Bone marrow (tissue), 2 donors: ENCODE results near the gene CTIF.

Experiments used
- DNase-seq, 2 donors: peaks; one replicate each; lab custom pipeline; 2025; lab: John Stamatoyannopoulos, UW

CTIF gene

GRCh38 chr18:48789259-48789812 lies 250.5 kb downstream of the CTIF start:
- no peak for DNase-seq

GRCh38 chr18:48790226-48790863 lies 251.5 kb downstream of the CTIF start:
- DNase-seq: no peak

GRCh38 chr18:48790869-48791635 lies 252.2 kb downstream of the CTIF start:
- DNase-seq: no peak

- DNase-seq: no peak
These were observed 252.8 kb downstream of the CTIF start for GRCh38 chr18:48791636-48792105.

DNA sequence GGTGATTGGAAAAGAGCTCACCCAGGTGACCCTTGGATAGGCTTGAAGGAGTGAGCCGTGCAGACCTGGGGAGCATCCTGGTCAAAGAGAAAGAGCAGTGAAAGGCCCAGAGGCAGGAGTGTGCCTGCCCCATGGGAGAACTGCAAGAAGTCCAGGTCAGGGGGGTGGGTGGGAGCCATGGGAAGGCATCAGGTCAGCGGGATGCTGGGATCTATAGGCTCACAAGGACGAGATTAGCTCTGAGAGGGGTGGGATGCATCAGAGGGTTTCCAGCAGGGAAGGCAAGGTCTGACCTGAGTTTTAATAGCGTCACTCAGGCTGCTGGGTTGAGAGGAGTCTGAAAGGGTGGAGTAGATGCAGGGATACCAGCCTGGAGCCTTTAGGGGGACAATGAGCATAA lies 253.3 kb downstream of the CTIF start:
- no peak for DNase-seq

DNA sequence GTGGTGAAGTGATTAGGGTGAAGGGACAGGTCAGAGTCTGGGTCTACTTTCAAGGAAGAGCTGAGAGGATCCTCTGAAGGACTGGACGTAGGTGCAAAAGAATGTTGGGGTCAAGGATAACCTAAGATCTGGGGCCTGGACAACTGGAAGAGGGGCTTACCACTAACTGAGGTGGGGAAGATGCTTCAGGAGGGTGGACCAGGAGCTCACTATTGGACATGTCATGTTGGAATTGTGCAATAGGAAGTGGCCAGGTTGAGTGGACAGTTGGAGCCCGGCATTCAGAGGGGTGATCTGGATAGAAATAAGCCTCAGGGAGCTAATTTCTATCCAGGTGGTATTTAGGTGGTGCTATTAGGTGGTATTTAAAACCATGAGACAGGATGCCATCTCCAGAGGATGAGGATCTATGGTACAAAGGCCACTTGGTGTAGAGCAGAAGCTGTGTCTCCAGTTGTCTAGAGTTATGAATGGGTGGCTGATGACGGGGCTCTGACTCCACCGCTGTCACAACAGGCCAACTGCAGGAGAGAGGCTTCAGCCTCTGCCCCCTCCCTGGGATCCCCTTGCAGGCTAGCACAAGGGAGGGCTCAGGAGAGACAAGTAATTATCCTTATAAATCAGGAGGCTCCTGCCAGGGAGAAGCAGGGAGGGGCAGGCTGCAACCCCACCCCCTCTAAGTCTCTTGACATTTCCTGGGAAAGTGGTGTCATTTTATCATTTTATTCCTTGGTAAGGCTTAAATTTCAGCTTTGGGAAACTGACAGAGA lies 254.0 kb downstream of the CTIF start:
- DNase-seq: no peak

DNA sequence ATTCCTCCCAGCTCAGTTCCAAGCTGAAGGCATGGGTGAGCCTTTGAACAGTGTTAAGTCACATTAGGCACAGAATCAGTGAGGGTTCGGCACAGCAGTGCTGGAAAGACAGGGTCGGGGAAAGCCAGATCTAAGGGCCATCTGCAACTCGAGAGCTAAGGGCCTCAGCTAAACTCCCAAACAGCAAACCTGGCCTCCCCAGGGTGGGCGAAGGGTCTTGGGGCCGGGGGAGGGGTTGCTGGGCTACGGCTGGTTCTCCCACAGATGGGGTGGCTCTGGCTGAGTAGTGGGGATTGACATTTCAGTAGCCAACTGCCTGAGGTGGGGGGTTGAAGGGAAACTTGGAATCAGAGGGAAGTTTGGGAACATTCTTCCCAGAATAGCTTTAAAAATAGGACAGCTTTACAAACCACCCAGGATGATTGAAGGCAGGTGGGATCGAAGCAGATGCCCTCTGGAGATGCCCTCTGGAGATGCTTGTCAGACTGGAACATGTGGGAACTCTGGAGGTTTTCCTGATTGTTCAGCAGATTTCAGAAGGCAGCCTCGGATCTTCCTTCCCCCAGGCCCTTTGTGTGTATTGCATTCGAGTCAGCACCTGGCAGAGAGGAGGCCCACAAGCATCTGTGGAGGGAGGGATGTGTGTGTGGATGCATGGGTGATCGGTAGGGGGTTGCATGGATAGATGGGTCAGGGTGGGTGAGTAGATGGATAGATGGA lies 255.6 kb downstream of the CTIF start:
- no peak for DNase-seq

- DNase-seq: no peak
These were observed 256.9 kb downstream of the CTIF start for GRCh38 chr18:48795696-48796095.

GRCh38 chr18:48796491-48797205 lies 257.8 kb downstream of the CTIF start:
- DNase-seq: no peak

- DNase-seq: no peak
These were observed 259.0 kb downstream of the CTIF start for GRCh38 chr18:48797841-48798255.

DNA sequence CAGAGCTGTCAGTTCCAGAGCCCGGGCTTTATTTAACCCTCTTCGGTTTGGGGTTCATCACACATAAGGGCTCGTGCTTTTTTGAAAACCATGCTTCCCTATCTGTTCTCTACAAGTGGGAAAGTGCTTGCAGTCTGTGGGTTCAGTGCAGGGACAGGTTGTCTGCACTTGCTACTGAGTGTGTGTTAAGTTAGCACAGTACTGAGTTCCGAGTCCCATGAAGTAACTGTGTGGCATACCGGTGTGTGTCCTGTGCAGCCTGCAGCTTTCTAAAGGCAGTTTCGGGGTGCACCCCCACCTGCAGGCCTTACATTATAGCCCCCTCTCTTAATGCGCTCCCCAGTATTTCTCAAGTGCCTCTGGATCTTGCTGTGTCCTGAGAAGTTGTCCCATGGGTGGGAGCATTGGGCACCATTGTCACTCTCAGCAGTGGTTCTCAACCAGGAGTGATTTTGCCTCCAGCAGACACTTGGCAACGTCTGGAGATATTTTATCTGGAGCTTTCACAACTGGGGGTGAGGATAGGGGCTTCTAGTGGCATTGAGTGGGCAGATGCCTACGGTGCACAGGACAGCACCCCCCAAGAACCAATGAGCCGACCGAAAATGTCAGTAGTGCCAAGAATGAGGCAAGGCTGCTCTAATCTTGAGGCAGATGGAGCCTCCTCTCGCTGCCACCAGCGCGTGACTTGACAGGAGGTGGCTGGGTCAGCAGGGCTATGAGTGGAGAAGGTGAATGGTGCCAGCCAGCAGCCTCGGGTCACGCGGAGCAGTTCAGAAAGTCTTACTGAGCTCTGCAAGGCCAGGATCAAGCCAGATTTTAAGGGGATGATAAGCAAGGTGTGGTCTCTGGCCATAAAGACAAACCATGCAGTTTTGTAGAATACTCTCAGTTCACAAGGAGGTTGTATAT lies 259.8 kb downstream of the CTIF start:
- DNase-seq: no peak

GRCh38 chr18:48799724-48800315 lies 261.0 kb downstream of the CTIF start:
- DNase-seq: no peak

DNA sequence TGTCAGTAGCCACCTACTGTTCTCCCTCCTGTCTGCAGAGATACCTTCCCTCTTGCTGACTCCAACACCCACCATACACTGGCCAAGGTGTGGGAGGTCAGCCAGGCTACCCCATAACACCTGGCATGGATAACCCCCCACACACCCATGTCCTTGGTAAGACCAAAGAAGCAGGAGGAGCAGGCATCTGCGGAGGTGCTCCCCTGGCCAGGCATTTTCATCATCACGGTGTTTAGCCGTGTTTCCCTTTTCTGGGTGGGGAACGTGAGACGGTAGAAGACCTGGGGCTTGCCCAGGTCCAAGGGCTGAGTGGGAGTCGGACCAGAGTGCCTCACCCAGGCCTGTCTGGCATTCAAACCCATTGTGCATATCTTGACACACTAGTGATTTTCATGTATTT lies 261.6 kb downstream of the CTIF start:
- no peak for DNase-seq

GRCh38 chr18:48800876-48801727 lies 262.3 kb downstream of the CTIF start:
- DNase-seq: no peak

DNA sequence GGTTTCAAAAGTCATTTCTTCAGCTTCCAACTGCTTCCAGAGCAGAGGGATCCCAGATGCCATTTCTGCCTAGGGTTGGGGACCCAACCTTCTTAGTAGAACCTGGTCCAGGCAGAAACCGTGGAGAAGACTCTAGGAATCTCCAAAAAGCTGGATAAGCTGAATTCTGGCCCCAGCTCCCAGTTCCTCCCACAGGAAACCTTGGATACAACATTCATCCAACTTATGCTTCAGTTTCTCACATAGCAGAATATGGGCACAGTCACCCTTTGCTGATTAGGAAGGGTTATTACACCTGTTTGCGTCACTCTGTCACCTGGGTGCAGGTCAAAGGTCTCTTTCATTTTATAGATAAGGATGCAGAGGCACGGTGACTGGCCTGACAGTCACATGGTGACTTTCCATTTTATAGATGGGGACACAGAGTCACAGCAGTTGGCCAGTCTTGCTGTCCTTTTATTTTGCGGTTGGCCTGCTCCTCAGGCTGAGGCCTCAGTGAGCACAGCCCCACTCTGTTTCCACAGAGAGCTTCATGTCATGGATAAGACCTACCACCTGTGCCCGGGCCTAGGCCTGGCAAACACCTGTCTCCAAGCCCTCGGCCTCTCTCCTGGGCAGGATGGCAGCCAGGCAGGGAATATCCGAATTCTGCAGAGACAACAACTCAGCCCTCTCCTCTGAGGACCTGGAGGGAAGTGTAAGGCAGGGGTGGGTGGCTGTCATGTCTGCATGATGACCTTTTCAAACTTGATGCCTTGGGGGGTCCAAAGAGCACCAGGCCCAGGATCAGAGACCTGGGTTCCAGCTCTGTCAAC lies 263.1 kb downstream of the CTIF start:
- DNase-seq: no peak

GRCh38 chr18:48802543-48803290 lies 263.9 kb downstream of the CTIF start:
- no peak for DNase-seq

- DNase-seq: no peak
These were observed 264.7 kb downstream of the CTIF start for GRCh38 chr18:48803518-48803917.
